Subcutaneous adipose tissue (tissue), 4 donors: ENCODE data around the gene HLA-DMB. TPM values are rescaled to one million over a fixed set of nuclear protein-coding genes. Genes with fewer than 3 reads are reported as not detected.

Experiments used
- total RNA-seq, 4 donors: library from RNA; depleted of rRNA; stranded (reverse); fragments of >200 nt; gene quantifications; one replicate each; pipeline ENCODE4 v1.1.0, GENCODE V29; 2016
- TF ChIP-seq, protein P1 (sequence below): fragments of 450-650 bp; IDR thresholded peaks from one replicate; pipeline ENCODE4 v1.5.1; 2016; ENCODE audit warnings: low read depth, mild to moderate bottlenecking, control low read depth, antibody characterized with exemption, moderate library complexity

HLA-DMB gene
- total RNA-seq, 4 donors from 2014 or later: 27.7 to 199 (median 36.4) TPM

DNA sequence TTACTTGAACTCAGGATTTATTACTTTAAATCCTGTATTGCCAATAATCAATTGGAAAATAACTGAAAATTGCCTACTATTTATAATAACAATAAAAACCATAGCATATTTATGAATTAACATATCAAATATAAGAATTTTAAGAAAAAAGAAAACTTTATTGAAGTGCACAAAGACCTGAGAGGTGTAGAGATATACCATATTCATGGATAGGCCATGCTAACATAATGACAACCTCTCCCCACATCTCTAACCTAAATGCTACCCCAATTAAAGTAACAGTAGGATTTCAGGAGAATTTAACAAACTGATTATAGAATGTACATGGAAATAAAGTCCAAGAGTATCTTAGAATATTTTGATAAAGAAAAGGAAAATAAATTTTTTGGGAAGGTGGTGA, 5.1 kb upstream of the HLA-DMB start:
- TF ChIP-seq, protein P1, sequence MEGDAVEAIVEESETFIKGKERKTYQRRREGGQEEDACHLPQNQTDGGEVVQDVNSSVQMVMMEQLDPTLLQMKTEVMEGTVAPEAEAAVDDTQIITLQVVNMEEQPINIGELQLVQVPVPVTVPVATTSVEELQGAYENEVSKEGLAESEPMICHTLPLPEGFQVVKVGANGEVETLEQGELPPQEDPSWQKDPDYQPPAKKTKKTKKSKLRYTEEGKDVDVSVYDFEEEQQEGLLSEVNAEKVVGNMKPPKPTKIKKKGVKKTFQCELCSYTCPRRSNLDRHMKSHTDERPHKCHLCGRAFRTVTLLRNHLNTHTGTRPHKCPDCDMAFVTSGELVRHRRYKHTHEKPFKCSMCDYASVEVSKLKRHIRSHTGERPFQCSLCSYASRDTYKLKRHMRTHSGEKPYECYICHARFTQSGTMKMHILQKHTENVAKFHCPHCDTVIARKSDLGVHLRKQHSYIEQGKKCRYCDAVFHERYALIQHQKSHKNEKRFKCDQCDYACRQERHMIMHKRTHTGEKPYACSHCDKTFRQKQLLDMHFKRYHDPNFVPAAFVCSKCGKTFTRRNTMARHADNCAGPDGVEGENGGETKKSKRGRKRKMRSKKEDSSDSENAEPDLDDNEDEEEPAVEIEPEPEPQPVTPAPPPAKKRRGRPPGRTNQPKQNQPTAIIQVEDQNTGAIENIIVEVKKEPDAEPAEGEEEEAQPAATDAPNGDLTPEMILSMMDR: no peak

DNA sequence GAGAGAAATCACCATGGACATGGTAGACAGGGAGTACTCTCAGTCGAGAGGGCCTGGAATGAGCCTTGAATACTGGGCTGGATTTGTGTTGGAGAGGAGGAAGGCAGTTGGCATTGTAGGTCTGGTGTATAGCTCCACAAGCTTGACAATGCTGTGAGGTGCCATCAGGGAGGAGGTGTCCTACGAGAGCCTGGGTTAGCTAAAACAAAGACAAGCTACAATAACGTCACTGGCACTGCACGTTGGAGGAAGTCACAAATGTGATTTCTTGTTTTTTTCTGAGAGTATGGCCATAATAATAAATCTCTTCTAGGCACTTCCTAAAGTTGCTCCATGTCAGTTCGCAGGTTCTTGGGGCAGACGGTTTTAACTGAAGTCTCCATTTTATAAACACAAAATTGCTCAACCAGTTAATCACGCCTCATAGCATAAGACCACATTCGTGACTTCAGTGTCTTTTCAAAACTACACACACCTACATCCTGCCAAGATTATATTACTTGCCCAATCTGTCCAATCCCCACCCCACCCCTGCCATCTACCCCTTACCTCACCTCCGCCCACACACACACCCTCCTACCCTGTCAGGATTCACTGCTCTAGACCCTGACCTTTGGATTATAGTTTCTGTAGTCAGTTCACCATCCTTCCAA, 4.4 kb upstream of the HLA-DMB start:
- TF ChIP-seq, protein P1: no peak

DNA sequence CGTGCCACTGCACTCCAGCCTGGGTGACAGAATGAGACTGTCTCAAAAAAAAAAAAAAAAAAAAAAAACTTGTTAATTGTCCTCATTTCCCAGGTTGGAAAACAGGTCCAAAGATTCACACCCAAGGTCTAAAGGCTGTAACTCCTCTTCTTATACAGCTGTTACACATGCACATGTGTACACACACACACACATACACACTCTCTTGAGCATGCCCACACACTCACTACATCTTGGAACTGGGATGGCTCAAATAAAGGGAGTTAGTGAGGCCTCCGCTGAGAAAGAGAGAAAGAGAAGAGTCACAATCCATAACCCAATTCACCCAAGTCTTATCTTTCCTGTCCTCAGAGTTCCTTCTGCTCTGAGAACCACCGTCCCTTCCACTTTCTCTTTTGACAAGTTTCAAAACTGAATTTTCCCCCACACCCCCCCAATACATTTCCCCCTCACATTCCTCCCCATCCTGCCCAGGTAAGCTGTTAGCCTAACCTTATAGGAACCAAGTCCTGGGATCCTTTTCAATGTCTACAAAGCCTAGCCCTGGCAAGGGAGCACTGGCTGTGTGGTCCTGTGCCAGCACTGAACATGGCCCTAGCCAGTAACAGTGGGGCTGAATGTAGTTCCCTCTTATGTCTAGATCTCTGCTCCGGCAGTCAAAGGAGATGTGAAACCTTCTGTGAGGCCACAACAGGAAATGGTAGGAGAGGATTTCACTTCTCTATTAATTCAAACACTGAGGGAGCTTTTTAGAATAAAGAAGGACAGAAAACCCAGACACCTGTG, 3.2 kb upstream of the HLA-DMB start:
- TF ChIP-seq, protein P1: no peak

DNA sequence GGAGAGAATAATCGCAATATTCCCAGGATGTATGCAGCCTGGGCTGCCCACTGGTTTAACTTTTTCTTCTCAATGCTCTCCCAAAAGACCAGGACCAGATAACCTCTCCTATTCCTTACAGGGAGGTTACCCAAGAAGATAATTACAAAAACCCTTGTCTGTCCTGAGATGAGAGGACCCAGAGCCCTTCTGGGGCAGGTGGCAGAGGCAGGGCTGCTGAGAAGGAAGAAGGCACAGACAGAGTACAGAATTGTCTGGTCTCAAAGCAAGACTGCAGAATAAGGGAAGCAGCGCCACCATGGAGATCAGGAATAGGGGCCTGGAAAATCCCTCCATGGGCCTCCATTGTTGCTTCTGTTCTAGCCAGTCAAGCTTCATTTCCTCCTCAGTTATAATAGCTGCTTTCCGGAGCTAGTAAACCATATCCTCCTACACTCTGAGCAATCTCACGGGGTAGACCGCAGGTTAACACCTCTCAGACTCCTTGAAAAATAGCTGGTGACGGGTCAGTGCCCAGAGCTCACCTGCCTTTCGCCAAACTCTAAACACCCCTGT, 463 bp upstream of the HLA-DMB start:
- TF ChIP-seq, protein P1: no peak

DNA sequence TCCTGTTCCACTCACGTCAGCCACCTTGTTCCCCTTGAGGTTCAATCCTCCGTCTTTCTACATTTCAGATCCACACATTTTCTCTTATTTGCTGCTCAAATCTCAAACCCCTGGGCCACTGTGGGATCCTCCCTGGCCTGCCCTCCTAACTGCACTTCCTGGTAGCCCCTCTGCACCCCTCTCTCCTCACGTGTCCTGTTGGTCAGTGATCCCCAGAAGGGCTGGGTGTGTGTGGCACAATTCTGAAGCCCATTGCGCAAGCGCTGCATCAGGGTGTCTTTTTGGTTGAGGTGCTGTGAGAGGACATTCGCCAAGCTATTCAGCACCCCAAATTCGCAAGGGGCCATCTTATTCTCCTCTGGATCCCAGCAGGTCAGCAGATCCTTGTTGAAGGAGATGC, 2.3 kb downstream of the HLA-DMB start:
- TF ChIP-seq, protein P1: no peak

DNA sequence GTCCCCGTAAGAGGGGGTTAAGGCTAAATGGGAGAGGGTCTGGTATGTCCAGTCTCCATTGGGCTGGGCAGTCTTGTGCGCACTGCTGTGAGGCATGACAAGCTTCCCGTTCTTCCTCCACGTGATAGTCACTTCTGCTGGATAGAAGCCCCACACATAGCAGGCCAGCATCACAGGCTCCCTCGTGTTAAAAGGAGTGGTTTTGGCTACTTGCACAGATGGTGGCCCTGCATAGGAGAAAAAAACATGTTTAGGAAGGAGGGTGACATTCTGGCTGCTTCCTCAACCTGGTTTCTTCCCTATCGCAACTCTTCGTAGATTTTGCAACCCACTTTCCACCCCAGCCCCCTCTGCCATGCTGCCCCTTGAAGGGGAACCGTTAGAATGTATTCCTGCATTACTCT, 3.6 kb downstream of the HLA-DMB start:
- TF ChIP-seq, protein P1: no peak
